Glomerular visceral epithelial cell (primary cell): ENCODE data around the gene FAM83D.
A peak's percentile ranks its signal among the peaks of the same experiment; 100 is the strongest.
"Not testable (repeated sequence)": the region's sequence is repeated elsewhere in the genome, so short reads cannot be mapped to it uniquely, and the experiment has no call there.

Source experiments
- DNase-seq: peaks from one replicate; pipeline ENCODE4 v3.0.0-alpha.2; 2016; ENCODE audit errors: extremely low spot score

FAM83D gene

DNA sequence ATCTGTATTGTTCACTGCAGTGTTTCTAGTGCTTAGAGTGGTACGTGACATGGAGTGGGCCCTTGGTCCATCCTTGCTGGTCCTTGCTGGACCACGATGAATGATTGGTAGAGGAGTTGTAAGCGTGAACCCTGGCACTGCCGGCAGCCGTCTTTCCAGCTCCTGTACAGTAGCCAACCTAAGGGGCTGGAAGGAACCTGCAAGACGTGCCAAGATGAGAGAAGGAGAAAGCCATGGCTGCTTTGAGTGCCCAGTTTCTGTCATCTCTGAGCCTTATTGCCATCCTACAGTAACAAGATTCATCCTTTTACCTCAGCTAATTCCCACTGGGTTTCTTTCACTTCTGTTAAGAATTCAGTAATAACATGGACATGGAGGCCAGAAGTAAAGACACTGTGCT lies 41.9 kb downstream of the FAM83D start:
- DNase-seq = no peak

DNA sequence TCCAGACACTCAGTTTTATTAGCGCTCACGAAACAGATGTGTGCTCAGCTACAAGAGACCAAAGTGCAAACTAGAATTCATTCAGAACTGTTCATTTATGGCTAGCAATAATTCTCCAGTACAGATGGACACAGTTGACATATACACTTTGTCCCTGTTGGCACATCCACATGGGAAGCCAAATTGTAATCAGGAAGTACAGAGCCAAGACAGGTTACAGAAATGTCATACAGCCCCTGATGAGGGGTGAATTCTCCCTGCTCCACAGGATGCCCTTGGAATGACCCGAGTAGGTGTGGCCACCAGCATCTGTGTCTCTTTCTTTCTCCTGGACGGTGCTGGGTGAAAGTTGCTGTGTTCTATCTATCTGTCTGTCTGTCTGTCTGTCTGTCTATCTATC lies 43.5 kb downstream of the FAM83D start:
- no peak for DNase-seq

DNA sequence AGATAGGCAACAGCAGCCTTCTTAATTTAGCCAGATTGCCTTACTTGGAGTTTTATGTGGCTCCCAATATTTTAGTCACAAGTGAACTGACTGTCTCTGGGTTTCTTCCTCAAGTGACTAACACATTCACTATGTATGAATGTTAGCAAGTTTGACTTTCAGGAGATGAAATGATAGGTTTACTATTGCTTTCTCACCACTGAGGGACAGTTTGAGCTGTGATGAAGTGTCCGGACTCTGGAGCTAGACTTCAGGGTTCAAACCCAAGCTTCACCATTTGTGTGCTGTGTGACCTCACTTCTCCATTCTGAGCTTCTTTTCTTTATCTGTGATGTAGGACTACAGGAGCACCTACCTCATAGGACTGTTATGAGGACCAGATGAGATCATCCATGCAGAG lies 44.1 kb downstream of the FAM83D start:
- DNase-seq = peak; percentile 46

DNA sequence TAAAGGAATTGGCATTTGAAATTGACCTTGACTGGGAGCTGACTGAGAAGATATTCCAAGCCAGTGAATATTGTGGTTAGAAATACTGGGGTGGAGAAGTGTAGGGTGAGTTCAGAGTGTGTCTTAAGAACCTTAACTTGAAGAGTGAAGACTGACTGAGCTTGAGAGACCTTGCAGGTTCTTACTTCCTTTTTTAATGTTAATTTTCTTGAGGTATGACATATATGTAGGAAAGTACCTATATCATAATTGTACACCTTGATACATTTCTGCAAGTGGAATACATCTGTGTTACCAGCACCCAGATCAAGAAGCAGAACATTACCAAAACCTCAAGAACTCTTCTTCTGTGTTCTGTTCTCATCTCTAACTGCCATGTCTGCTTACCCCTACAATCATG lies 46.9 kb downstream of the FAM83D start:
- DNase-seq = no peak

DNA sequence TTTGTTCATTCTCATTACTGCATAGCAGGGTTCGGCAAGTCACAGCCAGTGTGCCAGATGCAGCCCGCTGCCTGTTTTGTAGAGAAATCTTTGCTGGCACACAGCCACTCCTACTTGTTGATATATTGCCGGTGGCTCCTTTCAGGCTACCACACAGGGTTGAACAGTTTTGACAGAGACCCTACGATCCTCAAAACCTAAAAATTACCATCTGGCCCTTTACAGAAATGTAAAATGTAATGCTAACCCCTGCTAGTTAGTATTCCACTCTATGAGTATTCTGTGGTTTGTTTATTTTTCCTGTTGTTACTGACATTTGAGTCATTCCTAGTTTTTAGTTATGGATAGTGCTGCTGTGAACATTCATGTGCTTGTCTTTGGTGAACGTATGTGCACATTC lies 47.4 kb downstream of the FAM83D start:
- DNase-seq = no peak

DNA sequence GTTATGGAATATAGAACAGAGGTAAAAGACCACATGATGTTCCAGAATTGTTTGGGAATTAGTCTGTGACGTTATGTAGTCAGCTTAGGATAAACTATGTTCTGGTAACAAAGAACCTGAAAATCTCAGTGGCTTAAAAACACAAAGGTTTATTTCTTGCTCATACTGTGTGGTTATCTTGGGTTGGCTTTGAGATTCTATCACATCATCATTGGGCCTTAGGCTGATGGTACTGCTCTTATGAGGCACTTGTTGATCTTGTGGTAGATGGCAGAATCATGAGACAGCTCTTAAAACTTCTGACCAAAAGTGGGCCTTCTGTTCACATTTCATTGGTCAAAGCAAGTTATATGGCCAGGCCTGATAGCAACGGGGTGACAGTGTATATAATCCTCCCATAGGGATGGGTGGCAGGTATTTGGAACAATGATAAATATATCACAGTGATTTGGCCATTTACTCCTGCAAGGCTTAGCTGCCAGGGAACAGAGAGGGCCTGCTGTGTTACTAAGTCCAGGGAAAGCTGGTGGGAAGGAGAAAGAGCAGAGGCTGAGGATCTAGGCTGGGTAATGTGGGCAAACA lies 49.4 kb downstream of the FAM83D start:
- no peak for DNase-seq

DNA sequence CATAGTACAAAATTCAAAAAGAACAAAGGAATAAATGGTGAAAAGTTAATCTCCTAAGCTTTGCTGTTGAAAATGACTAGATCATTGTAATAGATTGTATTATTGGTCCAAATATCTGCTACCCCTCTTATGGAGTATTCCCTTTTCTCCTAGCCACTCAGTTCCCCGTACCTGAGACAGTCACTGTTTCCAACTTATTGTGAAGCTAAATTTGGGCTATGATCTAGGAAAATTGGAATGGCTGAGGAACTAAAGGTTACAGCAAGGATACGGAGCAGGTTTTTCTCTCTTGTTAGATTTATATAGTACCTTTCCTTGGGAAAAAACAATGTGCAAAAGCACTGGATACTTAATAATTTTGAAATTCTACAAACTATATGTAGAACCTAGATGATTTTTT lies 53.2 kb downstream of the FAM83D start:
- no peak for DNase-seq

DNA sequence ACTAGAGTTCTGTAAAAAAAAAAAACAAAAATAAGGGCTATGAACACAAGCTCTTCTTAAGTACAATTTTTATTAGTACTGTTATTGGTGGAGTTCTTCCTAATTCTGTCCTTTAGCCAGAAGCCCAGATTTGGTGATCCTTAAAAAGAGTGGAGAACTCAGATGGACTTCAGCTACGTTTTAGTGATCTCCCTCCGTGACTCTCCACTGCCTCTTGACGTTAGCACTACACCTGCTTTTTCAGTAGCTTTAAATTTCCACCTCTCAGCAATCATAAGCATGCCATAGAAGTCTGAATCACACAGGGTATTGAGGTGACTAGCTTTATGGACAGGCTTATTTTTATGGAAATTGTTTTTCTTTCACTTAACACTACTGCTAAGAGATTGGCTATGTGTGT lies 53.6 kb downstream of the FAM83D start:
- DNase-seq = no peak

DNA sequence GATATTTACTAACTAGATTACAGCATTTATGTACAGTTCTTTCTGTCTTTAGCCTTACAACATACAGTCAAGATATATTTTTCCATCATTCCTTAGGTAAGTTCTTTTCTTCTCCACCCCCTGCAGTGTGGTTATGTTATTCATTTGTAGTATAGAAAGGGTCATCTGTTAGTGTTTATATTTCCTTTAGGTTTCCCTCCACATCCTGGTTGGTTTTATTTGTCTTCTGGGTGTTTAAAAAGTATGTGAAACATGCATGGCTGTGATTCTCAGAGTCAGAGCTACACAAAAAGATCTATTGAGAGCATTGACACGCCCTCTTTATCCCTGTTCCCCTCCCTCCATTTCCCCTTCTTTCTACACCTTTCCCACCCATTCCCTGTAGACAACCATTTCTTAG lies 56.1 kb downstream of the FAM83D start:
- DNase-seq = no peak

DNA sequence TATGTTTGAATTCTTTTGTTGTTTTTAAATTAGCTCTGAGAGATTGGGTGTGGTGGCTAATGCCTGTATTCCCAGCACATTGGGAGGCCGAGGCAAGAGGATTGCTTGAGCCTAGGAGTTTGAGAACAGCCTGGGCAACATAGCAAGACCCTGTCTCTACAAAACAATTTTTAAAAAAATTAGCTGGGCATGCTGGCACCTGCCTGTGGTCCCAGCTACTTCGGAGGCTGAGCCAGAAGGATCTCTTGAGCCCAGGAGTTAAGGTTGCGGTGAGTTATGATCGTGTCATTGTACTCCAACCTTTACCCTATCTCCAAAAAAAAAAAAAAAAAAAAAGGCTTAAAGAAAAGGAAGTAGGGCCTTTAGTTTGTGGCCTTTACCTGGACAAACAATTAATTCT lies 58.8 kb downstream of the FAM83D start:
- DNase-seq = no peak

DNA sequence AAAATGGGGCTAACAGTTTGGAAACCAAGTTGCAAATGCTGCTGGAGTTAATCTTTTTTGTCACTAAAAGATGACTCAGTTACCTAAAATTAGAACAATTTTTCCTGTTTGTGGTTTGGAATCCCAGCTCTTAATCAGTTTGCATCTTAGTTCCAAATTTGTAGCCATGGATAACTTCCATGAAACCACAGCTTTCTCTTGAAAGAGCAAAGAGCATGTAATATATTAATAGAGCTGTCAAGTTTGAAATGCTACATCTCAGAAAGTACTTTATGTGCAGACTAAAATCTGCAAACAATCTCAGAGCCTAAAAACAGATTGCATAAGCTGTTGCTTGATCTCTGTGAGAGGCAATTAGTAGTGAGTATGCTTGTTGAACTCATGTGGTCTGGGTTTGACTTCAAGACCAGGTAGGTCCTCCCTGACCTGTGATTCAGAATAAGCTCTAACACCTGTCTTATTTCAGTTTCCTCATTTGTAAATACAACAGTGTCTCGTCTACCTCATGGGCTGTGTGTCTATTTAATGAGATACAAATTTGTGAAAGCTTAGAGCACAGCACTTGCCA lies 59.5 kb downstream of the FAM83D start:
- DNase-seq = peak; percentile 61

DNA sequence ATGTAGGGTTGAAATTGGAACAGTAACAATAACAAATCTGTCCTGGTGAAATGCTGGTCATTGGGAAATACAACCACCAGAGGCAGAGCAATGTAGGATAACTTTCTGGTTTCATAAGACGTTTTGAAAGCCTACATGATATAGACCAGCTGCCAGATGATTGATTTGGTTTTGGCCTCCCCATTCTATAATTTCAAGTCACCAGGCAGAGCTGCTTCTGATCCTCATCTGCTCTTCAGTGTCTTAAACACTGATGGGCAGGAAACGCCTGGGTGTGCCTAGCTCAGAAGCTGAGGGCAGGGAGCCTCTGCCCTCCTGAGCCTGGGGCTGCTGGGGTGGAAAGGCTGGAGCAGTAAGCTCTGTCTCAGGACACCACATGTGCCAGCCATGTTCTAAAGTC lies 60.4 kb downstream of the FAM83D start:
- no peak for DNase-seq

DNA sequence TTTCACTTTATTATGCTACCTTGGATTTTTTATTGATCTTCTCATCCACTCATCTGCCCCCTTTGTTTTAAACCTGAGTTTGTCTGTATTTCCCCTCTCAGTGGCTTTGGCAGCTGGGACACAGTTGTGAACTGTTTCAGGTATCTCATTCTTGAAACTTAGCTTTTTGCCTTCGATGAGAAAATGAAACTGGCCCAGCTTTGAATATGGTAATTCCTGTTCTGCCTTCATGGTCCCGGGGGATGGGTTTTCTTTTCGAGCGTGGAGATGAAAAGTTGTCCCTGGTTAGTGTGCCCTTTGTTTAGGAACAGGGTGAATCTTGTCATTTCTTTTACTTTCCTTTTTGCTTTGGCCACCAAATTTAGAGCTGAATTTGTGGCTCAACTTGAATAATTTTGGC lies 61.6 kb downstream of the FAM83D start:
- no peak for DNase-seq

DNA sequence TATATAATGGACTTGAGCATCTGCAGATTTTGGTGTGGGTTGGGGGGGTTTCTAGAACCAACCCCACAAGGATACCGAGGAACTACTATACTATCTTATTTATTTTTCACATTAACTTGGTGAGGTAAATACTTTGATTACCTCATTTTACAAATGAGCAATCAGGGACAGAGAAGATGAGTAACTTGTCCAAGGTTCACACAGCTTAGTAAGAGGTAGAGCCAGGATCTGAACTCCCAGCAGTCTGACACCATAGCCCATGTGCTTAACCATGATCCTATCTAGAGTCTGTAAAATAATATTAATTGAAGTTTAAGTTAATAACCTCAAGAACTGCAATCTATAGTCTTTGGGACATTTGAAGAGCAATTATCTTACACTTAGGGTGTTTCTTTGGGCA lies 64.5 kb downstream of the FAM83D start:
- DNase-seq = no peak

DNA sequence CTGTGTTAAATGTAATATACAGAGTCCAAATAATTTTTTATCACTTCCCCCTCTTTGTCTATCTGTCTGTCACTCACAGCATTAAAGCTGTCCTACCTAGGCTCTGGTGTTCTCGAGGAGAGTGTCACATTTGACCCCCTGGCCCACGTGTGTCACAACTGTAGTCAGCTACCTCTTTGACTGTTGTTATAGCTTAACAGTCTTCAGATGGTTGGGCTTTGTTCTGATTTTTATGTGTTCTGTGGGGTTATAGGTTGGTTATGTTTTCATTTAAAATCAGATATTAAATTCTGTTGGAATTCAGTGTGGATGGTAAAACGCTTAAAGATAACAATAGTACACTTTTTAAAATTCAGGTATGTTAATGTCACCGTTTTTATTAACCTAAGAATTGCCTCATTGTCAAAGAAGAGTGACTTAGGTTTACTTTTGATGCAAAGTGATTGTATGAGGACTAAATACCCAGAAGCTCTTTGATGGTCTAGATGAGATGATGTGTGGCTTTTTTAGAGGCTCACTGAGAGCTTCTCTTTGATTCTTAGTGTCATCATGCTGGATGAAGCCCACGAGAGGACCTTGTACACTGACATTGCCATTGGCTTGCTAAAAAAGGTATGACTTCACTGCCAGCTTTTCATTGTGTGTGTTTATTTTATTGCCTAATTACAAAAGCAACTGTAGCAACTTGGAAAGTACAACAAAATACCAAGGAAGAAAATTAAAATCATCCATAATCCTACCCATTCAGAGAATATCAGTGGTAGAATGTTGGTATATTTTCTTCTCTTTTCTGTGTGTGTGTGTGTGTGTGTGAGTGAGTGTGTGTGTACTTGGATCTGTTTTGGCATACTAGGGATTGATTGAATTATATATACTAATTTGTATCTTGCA lies 65.8 kb downstream of the FAM83D start:
- no peak for DNase-seq

DNA sequence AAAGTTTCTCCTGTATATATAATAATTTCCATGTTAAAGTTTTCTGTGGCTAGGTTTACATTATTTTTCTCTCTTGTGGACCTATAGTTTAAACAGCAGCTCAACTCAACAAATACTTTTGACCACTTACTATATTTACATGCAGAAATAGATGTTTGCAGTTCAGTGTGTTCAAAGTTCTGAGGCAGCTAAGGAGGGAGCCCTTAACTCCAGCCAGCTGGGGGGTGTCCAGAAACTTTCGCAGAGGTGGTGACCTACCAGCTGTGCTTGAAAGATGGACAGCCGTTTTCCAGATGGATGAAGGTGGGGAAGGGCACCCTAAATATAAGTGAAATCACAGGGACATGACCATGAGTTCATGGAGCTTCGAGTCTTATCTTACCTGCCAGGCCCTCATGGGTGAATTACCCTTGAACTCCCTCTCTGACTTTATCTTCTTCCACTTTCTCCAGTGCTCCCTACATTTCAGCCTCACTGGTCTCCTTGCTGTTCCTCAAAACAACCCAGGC lies 69.4 kb downstream of the FAM83D start:
- no peak for DNase-seq

DNA sequence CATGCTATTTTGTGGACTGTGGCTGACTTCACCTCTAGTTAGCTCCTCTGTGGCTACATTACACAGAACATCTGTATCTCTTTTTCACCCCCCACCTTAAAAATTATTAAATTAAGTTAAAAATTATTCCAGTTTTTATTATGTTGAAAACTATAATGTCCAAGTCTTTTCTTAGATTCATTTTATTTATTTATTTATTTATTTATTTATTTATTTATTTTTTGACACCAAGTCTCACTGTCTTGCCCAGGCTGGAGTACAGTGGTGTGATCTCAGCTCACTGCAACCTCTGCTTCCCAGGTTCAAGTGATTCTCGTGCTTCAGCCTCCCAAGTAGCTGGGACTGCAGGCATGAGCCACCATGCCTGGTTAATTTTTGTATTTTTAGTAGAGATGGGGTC lies 70.6 kb downstream of the FAM83D start:
- not testable (repeated sequence) for DNase-seq

DNA sequence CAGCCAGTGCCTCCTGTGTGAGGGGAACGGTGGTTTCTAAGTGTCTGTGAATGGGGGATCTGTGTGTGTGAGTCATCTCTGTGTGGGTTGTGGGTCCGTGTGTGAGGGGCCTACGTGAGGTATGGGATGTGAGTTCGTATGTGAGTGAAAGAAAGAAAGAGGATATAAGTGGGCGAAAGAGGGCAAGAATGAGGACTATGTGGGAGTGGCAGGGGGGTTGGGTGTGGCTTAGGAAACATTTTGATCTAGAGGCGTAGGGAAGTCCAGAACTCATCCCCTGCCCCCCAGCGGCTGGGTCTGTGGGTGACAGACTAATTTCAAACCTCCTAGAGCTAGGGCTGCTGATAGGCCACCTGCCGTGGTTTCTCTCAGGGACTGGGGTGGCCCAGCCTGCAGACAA lies 71.4 kb downstream of the FAM83D start:
- no peak for DNase-seq

DNA sequence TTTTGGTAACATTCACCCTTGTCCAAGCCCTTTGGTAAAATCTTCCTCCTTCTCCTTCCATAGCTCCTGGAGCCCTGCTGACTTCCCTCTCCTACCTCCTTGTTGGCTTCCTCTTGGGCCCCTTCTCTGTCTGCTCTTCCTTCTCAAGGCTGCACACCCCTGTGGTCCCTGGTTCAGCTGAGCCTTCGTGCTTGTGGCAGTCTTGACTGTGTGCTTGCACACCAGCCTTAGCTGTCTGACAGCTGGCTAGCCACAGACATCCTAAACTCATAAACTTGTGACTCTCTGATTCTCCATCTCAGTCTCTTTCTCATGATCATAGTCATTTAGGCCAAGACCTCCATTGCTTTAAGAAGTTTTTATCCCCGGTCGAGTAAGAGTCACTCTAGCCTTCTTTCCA lies 73.0 kb downstream of the FAM83D start:
- DNase-seq = no peak

DNA sequence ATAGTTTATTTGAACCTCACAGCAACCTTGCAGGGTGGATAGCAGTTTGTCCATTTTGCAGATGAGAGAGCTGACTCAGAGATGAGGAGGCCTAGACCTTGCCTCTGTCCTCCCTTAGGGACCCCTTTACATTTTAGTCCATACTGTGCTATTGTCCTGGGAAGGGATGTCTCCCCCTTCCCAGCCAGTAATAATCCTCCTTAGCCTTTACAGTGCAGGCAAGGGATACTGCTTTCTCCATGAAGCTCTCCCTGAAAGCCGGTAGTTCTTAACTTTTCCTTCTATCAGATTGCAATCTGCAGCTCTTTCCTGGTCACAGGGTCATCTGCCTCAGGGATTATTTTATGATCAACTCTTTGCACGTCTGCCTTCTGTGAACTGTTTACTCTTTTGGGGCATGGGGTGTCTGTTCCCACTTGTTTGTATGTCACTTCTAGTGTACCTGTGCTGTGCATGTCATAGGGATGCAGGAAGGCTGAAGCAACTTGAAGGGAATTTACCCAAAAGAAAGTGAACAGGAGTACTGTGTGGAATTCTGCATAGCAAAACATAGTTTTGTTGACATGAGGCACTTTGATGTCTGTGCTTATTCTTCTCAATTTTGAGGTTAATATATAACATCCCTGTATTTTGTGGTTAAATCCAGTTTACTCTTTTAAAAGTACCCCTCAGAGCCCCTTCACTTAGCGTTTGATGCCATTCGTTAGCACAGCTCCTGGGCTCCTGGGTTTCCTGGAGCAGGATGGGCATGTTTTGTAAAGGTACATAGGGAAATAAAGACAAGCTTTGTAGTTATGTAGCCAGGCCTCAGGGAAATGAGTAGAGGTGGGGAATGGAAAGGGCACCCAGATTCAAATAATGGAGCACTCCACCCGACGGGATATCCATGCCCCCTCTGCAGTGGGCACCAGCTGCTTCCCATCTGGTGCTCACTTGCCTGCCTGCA lies 74.0 kb downstream of the FAM83D start:
- no peak for DNase-seq
